Endothelial cell of hepatic sinusoid (primary cell): ENCODE results near the gene ERMARD.

Experiments
- in situ Hi-C: cut with HindIII; loops from 2 replicates; pipeline ENCODE4 v1.10.0; 2017; ENCODE audit warnings: low sequenced_read_pairs

ERMARD gene

GRCh38 chr6:169820358-169820757 is 68.9 kb downstream of the ERMARD start:
- in situ Hi-C loops = no loop called here

GRCh38 chr6:169824021-169824420 is 72.6 kb downstream of the ERMARD start:
- in situ Hi-C loops = no loop called here

GRCh38 chr6:169824848-169825557 is 73.6 kb downstream of the ERMARD start:
- in situ Hi-C loops = loop anchor here (25.0 kb wide), 1 partner anchor 437 kb away; no protein-coding TSS in a partner anchor

GRCh38 chr6:169825558-169826225 is 74.3 kb downstream of the ERMARD start:
- in situ Hi-C loops = loop anchor here (25.0 kb wide), 1 partner anchor 437 kb away; no protein-coding TSS in a partner anchor

GRCh38 chr6:169826697-169827096 is 75.3 kb downstream of the ERMARD start:
- in situ Hi-C loops = loop anchor here (25.0 kb wide), 1 partner anchor 436 kb away; no protein-coding TSS in a partner anchor

GRCh38 chr6:169827290-169827717 is 75.9 kb downstream of the ERMARD start:
- in situ Hi-C loops = loop anchor here (25.0 kb wide), 1 partner anchor 435 kb away; no protein-coding TSS in a partner anchor

GRCh38 chr6:169828176-169828575 is 76.8 kb downstream of the ERMARD start:
- in situ Hi-C loops = loop anchor here (25.0 kb wide), 1 partner anchor 434 kb away; no protein-coding TSS in a partner anchor

GRCh38 chr6:169829786-169830185 is 78.4 kb downstream of the ERMARD start:
- in situ Hi-C loops = loop anchor here (5.0 to 25.0 kb wide), 3 partner anchors 48 to 433 kb away; no protein-coding TSS in a partner anchor

GRCh38 chr6:169830876-169831275 is 79.5 kb downstream of the ERMARD start:
- in situ Hi-C loops = loop anchor here (5.0 to 25.0 kb wide), 3 partner anchors 46 to 431 kb away; no protein-coding TSS in a partner anchor
